Stimulated activated CD4-positive, alpha-beta T cell treated with anti-CD3 and anti-CD28 coated beads, Interleukin-4, amount 100 ng/mL, for 1 hour (primary cell): ENCODE results near the gene GRK1.

Experiments
- DNase-seq: peaks from one replicate; pipeline ENCODE4 v3.0.0-alpha.2; 2020

Gene GRK1

GRCh38 chr13:113731192-113732175 is 64.5 kb downstream of the GRK1 start:
- no peak for DNase-seq

GRCh38 chr13:113732176-113732960 is 65.3 kb downstream of the GRK1 start:
- no peak for DNase-seq

DNA sequence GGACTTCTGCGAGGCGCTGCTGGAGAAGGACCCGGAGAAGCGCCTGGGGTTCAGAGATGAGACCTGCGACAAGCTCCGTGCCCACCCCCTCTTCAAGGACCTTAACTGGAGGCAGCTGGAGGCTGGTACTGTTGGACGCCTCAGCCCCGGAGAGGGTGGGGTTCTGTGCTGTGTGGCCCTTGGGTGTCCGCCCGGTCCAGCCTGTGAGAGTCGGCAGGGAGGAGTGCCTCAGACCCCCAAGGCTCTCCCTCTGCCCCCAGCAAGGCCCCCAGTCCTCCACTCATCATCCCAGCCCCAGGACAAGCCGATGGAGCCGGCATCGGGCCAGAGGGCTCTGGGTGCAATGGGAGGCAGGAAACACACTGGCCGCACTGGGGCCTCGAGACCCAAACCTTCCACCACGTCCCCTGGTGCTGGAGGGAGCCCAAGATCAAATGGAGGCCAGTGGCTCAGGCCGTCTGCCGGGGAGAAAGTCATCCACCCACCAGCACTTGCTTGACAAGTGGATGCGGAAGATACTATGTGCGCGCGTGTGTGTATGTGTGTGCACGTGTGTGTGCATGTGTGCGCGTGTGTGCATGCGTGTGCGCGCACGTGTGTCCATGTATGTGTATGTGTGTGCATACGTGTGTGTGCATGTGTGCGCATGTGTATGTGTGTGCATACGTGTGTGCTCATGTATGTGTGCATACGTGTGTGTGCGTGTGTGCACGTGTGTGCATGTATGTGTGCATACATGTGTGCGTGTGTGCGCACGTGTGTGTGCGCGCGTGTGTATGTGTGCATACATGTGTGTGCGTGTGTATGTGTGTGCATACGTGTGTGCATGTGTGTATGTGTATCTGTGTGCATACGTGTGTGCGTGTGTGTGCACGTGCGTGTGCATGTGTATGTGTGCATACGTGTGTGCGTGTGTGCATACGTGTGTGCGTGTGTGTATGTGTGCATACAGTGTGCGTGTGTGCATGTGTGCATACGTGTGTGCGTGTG is 66.2 kb downstream of the GRK1 start:
- DNase-seq, result no peak

DNA sequence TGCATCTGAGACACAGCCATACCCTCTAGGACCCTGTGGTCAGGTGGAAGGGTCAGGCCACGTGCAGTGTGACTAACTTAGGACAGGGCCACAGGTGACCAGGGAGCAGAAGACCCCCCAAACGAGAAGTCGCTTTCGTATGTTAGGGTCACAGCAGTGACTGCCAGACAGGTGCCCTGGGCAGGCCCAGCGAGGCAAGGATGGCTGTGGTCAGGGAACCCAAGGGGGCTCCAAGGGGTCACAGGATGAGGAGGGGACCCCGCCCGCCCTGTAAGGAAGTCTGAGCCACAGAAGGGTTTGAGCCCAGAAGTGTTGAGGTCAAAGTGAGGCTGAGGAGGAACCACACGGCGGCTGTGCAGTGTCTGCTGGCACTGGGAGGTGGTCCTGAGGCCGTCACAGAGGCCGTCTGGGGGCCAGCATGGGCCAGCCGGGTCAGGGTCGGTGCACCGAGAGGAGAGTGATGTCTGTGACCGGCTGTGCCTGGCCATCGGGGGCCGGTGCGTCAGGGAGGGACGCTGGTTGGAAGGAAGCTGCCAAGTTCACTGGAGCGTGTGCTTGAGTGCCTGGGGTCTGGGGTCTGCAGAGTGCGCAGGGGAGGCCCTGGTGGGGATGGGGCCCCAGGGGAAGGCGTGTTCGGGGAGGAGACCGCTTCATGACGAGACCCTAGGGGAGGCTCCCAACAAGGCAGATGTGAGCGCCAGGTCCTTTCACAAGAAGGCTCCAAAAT is 67.2 kb downstream of the GRK1 start:
- DNase-seq, result no peak

DNA sequence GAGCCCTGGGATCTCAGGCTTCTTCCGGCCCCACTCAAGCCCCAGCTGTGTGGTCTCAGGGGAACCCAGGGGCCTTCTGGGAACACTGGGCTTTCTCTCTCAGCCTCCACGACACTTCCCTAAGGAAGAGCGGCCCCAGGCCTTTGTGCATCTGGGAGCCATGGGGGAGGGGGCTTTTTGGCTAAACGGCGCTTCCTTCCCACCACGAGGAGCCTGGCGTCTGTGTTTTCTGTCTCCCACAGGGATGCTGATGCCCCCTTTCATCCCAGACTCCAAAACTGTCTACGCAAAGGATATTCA is 67.8 kb downstream of the GRK1 start:
- no peak for DNase-seq

DNA sequence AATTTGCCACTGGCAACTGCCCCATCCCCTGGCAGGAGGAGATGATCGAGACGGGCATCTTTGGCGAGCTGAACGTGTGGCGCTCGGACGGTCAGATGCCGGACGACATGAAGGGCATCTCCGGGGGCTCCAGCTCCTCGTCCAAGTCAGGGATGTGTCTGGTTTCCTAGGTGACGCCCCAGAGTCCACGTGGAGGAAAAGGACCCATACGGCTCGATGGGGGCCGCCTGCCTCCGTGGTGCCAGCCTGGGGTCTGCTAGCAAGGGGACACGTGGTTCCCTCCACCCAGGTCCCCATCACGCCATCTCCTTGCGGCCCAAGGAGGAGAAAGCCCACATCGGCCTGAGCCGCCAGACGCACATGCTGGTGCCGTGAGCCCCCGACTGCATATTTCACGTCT is 68.2 kb downstream of the GRK1 start:
- no peak for DNase-seq

DNA sequence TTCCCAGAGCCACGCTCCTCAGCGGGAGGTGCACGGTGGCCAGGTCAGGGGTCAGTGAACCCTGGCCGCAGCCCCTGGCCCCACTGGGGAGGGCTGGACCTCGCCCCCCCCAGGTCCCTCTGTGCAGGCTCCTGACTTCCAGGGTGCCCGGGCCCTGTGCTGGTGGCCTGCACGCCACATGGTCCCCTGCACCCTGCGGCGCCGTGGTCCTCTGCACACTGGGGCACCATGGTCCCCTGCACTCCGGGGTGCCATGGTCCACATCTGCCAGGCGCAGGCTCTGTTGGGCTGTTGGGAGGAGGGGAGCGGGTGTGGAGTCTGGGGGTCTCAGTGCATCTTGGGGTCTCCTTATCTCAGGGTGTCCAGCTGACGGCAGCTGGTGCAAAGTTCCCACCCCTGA is 68.7 kb downstream of the GRK1 start:
- no peak for DNase-seq

DNA sequence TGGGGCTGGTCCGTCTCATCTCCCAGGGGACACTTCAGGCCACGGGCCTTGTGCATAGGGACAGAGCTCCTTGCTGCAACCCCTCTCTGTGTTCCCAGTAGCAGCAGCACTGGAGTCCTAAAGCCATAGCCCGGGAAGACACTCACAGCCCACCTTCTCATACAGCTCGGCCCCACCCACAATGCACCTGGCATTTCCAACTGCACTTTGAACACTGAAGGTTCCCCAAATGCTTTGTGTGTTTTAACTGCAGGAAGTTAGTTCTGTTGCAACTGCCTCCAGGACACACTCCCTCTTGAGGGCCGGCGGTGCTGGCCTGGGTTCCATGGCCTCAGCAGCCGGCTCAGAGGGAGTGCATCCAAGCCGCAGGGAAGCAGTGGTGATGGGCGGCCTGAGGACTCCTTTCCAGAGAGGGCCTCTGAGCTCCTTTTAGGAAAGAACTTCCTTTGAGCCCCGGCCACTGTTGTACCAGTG is 69.3 kb downstream of the GRK1 start:
- DNase-seq, result no peak

- no peak for DNase-seq
Measured at GRCh38 chr13:113737803-113738202, 70.8 kb downstream of the GRK1 start.

DNA sequence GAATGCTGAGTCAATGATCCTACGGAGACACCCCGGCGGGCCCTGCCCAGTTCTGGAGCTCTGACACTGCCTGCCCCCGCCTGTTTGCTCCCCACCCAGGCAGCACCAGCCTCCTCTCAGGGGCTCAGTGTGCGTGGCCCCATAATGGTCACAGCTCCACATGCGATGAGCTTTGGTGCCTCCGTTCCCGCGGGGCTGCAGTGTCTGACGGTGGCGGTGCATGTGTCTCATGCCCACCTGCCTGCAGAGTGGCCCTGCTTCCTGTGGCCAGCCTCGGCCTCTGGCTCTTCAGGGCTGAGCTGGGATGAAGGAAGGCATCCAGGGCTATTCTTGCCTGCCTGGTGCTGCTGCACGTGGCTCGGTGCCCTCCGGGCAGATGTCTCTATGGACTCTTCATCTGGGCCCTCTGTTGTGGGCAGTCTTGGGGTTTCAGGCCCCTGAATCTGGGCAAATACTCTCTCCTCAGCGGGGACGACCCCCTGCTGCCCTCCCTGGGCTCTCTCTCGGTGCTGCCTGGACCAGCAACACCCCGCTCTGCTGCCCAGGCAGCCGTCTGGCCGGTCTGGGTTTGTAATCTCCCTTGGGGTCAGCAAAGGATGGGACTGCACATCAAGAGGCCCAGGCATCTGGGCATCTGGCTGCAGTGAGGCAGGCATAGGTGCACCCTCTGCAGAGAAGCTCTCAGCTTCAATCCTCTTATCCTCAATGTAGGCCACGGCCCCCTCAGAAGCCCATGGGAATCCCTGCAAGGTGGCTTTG is 72.7 kb downstream of the GRK1 start:
- no peak for DNase-seq

DNA sequence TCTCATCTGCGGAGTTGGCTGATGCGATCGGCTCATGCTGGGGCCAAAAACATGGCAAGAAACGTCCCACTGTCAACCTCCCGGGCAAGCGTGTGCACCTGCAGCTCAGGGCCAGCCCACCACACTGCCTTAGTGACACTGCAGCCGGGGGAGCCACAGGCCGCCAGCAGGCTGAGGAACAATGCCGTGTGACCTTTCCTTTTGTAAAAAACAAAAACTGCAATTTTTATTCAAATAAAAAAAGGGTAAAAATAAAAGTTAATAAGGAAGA is 73.2 kb downstream of the GRK1 start:
- no peak for DNase-seq

- no peak for DNase-seq
Measured at GRCh38 chr13:113740661-113741060, 73.6 kb downstream of the GRK1 start.

DNA sequence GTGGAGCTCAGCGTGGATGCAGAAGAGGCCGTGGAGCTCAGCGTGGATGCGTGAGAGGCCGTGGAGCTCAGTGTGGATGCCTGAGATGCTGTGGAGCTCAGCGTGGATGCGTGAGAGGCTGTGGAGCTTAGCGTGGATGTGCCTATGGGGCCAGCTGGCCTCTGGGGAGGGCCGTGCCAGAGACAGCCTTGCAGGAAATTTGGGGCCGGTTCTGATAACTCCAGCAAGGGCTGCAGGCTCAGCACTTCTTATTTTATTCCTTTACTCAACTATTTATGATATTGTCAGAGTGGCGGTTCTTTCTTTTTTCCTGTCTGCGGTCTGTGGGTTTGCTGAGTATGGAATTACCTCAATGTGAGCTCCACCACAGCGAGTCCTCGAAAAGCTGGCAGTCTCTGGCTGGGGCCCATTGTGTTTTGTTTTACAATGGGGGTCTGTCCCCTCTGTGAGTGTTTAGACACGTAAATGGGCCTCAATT is 74.2 kb downstream of the GRK1 start:
- DNase-seq, result no peak

DNA sequence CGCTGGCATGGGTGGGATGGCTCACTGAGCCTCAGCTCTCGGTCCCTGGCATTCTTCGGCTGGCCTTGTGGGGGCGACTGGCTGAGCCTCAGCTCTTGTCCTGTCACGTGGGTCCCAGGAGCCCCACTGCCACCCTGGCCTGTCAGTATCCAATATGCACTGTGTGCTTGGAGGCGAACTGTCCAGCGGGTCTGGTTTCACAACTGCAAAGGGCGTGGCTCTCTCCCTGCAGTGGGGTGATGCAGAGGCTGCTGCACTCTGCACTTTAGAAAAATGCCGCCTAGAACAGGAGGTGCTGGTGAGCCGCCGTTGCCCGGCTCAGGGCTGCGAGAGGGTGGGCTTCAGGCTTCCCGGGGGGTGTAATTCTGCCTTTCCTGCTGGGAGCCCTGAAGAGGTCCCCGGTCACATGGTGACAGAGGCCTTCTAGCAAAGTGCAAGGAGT is 75.0 kb downstream of the GRK1 start:
- DNase-seq, result peak; percentile 24

DNA sequence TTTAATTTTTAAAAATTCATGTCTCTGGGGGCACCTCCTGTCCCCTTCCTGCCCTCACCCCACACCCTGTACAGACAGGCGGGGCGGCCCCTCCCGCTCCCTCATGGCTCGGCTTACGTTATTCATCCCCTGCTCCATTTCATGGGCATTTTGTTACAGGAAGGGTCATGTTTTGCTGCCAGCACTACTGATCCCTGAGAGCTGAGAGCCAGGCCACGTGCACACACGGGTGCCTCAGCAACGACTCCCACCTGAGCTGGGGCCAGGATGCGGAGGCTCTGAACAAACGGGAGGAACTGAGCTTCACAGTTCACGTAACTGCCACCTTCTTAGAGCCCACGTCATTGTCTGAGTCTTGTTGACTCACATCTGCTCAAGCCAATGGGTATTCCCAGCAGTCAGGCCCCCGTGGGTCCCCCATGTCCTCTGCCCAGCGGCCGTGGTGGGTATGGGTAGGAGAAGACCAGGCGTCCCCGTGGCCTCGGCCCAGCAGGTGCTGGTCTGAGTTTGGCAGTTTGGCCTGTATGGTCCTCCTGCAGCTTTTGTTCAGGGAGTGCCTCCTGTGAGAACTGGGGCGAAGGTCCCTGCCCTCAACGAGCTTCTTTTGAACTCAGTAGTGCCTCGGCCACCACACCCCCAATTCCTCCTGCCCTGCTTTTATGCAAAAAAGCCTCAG is 75.6 kb downstream of the GRK1 start:
- DNase-seq, result no peak

DNA sequence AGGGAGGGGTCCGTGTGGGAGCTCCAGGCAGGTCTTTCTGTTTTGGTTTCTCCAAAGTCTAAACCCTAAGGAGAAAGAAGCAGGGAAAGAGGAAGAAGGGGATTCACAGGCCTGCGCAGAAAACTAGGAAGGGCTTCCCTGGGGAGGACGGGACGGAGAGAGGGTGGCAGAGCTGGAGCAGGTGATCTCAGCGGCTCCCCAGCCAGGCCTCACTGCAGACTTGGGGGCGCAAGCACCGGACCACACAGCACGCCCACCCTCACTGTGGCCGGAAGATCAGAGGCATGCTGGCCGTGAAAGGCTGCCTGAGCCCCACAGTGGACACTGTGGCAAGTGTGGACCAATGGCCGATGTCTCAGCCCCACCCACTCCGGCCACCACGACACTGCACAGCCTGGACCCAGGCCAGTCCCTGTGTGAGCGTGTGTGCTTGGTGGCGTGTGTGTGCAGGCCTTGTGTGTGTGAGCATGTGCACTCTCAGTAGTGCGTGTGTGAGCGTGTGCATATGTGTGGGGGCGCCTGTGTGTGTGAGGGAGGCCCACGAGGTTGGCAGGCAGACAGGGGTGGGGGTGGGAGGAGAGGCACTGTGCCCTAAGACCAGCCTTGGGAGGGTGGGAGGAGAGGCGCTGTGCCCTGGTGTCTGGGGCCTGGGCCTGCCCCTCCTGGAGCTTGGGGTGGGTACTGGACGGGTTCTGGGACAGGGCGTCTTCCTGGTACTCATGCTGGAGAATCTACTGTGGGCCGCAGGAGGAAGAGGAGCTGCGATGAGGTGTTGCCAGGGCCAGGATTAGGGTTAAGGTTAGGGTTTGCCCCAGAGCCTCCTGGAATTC is 76.6 kb downstream of the GRK1 start:
- DNase-seq, result no peak

DNA sequence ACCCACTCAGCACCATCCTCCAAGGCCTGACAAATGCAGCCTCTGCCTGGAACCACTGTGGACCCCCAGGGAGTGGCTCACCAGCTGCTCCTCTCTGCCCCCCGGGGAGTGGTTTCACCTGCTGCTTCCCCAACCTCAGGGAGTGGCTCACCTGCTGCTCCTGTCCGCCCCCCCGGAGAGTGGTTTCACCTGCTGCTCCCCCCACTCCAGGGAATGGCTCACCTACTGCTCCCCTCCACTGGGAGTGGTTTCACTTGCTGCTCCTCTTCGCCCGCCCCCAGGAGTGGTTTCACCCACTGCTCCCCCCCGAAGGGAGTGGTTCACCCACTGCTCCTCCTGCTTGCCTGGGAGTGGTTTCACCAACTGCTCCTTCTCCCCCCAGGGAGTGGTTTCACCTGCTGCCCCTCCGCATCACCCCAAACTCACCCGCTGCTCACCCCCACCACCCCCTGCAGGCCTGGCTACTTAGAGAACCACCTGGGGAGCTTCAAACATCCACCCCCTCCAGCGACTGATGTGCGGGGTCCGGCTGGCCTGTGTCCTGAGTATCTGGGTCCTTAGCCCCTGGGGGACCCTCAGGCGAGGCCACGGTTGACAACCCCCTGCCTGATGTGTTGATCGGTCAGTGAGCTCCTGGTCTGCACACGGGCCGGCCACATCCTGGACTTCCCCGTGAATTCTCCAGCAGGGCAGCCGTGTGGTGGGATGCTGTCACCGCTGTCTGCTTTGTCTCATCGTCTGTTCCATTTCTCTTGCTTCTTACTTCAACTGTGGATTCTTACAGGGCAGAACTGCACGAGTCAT is 77.4 kb downstream of the GRK1 start:
- no peak for DNase-seq

DNA sequence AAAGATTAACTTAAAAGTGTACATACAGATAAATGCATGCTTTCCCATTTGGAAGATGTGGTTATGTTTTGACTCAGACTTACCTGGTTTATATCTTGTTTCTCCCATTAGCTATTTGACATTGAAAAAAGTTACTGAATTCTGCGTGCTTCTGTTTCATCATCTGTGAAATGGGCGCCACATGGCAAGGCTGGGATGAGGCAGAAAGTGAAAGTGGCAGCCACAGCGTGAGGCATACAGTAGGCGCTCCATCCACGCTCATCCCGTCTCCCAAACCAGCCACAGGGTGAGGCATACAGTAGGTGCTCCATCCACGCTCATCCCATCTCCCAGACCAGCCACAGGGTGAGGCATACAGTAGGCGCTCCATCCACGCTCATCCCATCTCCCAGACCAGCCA is 78.0 kb downstream of the GRK1 start:
- no peak for DNase-seq
